GM12878 (cell line): ENCODE measurements around the gene THRA. TPM values are rescaled to one million over a fixed set of nuclear protein-coding genes. Genes with fewer than 3 reads are reported as not detected.
A peak's percentile ranks its signal among the peaks of the same experiment; 100 is the strongest.

ENCODE experiments used
- CEBPB ChIP-seq, 2 experiments: fragments of 150-350 bp in 1 of 2; IDR thresholded peaks; 2 replicates each; pipeline ENCODE4 v1.6.1; 2012 to 2014; ENCODE audit warnings: low read depth in 2 of 2, low read length in 2 of 2, borderline replicate concordance in 1 of 2, inconsistent platforms in 1 of 2
- CREM ChIP-seq: IDR thresholded peaks from 2 replicates; pipeline ENCODE4 v1.6.1; 2014; ENCODE audit warnings: antibody characterized with exemption, low read depth
- ETV6 ChIP-seq, 2 experiments: fragments of 450-650 bp in 1 of 2; IDR thresholded peaks in 1 of 2; conservative IDR thresholded peaks in 1 of 2; 2 replicates each; pipeline ENCODE4 v1.6.1; 2014; ENCODE audit warnings: antibody characterized with exemption in 1 of 2, borderline replicate concordance in 1 of 2, low read depth in 1 of 2, mild to moderate bottlenecking in 1 of 2, moderate library complexity in 1 of 2
- FOXM1 ChIP-seq: IDR thresholded peaks from 2 replicates; pipeline ENCODE4 v1.6.1; 2012; ENCODE audit warnings: low read depth, mild to moderate bottlenecking, inconsistent platforms, low read length, moderate library complexity
- IKZF2 ChIP-seq, 2 experiments: fragments of 450-650 bp; IDR thresholded peaks; 2 replicates each; pipeline ENCODE4 v1.6.1; 2017; ENCODE audit warnings: mild to moderate bottlenecking in 2 of 2, moderate library complexity in 2 of 2
- KLF5 ChIP-seq: fragments of 450-650 bp; IDR thresholded peaks from 2 replicates; pipeline ENCODE4 v1.6.1; 2014; ENCODE audit warnings: mild to moderate bottlenecking; ENCODE audit not compliant: partially characterized antibody
- PAX5 ChIP-seq: IDR thresholded peaks from 2 replicates; pipeline ENCODE4 v1.6.1; 2011; ENCODE audit warnings: low read depth, low read length, borderline replicate concordance
- RELA ChIP-seq: fragments of 450-650 bp; IDR thresholded peaks from 2 replicates; pipeline ENCODE4 v1.8.0; 2014; ENCODE audit warnings: borderline replicate concordance; ENCODE audit not compliant: partially characterized antibody
- WRNIP1 ChIP-seq: IDR thresholded peaks from 2 replicates; pipeline ENCODE4 v1.6.1; 2011; ENCODE audit warnings: low read depth, low read length, improper control_type of control experiment, borderline replicate concordance
- ZNF207 ChIP-seq: fragments of 450-650 bp; IDR thresholded peaks from 2 replicates; pipeline ENCODE4 v1.6.1; 2014; ENCODE audit warnings: antibody characterized with exemption, mild to moderate bottlenecking, borderline replicate concordance
- polyA plus RNA-seq, 11 experiments: library from polyadenylated mRNA; depleted of rRNA in 4 of 11; unstranded in 6 of 11; stranded (reverse) in 5 of 11; fragments of >200 nt; fragmentation: Nextera tagmentation in 4 of 11; fragmentation: Illumina TruSeq in 1 of 11; extraction: Ambion mirVana in 4 of 11; extraction: Trizol in 1 of 11; gene quantifications; 1 replicate in 1 of 11; 2 replicates in 10 of 11; pipeline versions ENCODE4 v1.2.1 to v1.2.3, GENCODE V29; 2011 to 2016; ENCODE audit warnings: inconsistent platforms in 2 of 11, missing spikeins in 2 of 11, low read depth in 1 of 11
- total RNA-seq, 4 experiments: library from RNA; depleted of rRNA in 3 of 4; stranded (reverse); fragments of >200 nt in 3 of 4; fragmentation: Illumina TruSeq in 1 of 4; extraction: Trizol in 1 of 4; gene quantifications; 2 replicates each; pipeline versions ENCODE4 v1.2.1 to v1.2.3, GENCODE V29; 2013 to 2021
- TF ChIP-seq, protein P1 (sequence below): fragments of 450-650 bp; IDR thresholded peaks from 2 replicates; pipeline ENCODE4 v1.6.1; 2017; ENCODE audit warnings: mild to moderate bottlenecking, moderate library complexity

Gene THRA
- total and polyA plus RNA-seq, 10 of the 15 experiments (the other 5 are each of a cell fraction or from before 2014, with no cell fraction given) = 0.03 to 2.0 (median 0.64) TPM

DNA sequence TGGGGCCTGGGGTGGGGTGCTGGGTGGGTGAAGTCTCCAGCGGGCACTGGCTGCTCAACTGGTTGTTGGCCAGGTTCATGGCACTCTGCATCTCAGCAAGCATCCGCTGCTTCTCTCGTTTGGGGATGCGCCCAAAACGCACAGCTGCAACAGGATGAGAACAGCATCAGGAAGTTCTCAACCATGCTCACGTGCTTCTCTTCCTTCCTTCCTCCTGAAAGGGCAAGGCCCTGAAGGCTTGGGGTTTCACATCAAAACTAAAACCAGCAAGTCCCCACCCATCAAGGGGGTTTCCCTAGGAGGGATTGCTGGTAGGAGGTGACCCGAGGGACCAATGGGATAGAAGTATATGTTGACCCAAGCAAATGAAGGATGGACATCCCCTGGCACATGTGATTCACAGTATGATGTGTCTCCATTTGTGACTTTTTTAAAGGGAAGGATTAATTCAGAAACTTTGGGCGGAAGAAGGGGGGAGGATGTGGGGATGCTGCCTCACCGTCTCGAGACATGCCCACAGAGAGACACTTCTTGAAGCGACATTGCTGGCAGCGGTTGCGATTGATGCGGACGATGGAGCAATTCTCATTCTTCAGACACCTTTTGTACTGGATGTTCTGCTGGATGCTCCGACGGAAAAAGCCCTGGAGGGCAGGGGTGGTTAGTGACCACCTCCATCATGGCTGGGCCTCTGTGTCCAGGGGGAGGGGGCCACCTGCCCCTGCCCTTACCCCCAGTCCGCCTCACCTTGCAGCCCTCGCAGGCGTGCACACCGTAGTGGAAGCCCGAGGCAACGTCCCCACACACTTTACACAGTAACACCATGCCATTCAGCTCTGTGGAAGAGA is 33.4 kb downstream of the THRA start (continued):
- TF ChIP-seq, protein P1, sequence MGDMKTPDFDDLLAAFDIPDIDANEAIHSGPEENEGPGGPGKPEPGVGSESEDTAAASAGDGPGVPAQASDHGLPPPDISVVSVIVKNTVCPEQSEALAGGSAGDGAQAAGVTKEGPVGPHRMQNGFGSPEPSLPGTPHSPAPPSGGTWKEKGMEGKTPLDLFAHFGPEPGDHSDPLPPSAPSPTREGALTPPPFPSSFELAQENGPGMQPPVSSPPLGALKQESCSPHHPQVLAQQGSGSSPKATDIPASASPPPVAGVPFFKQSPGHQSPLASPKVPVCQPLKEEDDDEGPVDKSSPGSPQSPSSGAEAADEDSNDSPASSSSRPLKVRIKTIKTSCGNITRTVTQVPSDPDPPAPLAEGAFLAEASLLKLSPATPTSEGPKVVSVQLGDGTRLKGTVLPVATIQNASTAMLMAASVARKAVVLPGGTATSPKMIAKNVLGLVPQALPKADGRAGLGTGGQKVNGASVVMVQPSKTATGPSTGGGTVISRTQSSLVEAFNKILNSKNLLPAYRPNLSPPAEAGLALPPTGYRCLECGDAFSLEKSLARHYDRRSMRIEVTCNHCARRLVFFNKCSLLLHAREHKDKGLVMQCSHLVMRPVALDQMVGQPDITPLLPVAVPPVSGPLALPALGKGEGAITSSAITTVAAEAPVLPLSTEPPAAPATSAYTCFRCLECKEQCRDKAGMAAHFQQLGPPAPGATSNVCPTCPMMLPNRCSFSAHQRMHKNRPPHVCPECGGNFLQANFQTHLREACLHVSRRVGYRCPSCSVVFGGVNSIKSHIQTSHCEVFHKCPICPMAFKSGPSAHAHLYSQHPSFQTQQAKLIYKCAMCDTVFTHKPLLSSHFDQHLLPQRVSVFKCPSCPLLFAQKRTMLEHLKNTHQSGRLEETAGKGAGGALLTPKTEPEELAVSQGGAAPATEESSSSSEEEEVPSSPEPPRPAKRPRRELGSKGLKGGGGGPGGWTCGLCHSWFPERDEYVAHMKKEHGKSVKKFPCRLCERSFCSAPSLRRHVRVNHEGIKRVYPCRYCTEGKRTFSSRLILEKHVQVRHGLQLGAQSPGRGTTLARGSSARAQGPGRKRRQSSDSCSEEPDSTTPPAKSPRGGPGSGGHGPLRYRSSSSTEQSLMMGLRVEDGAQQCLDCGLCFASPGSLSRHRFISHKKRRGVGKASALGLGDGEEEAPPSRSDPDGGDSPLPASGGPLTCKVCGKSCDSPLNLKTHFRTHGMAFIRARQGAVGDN = peak; percentile 53
- no peak for TF ChIP-seq FOXM1
- TF ChIP-seq ZNF207 = no peak; the same call in 1 of the 2 replicates
- peak; percentile 71 to 78 for TF ChIP-seq IKZF2 (IDR thresholded peaks at IDR 0.05)
- TF ChIP-seq CREM = 0 out of 2 replicates have a peak, but pooled peaks have one; percentile 10
- no peak for TF ChIP-seq KLF5
- TF ChIP-seq RELA = peak; percentile 89
- no peak for TF ChIP-seq PAX5
- peak in 1 of 2 experiments; percentile 99; a peak in 2 of 4 replicates for TF ChIP-seq ETV6 (conservative IDR thresholded peaks at IDR 0.05 in 1 of 2, IDR thresholded peaks at IDR 0.05 in 1 of 2; ENCODE audit: borderline replicate concordance in 1 of 2, low read depth in 1 of 2)
- no peak for TF ChIP-seq CEBPB (IDR thresholded peaks at IDR 0.05; ENCODE audit: borderline replicate concordance in 1 of 2, low read depth in 2 of 2, low read length in 2 of 2)
- TF ChIP-seq WRNIP1 = no peak
- TF ChIP-seq, all 136 proteins: peak for 38
